Activated CD4-positive, alpha-beta T cell treated with anti-CD3 and anti-CD28 coated beads for 48 hours (primary cell): ENCODE measurements around the gene PLEKHH2.
"Not testable (repeated sequence)": the region's sequence is repeated elsewhere in the genome, so short reads cannot be mapped to it uniquely, and the experiment has no call there.

Experiments
- DNase-seq: peaks from one replicate; pipeline ENCODE4 v3.0.0-alpha.2; 2020

The PLEKHH2 gene

DNA sequence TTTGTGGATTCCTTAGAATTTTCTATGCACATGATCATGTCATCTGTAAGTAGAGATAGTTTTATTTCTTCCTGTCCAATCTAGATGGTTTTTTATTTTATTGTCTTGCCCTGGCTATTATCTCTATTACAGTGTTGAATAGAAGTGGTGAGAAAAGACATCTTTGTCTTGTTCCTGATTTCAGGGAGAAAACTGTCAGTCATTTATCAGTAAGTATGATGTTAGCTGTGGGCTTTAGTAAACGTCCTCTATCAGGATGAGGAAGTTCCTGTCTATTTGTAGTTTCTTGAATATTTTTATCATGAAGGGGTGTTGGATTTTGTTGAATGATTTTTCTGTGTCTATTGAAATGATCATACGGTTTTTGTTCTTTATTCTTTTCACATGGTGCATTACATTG is 5.3 kb downstream of the PLEKHH2 start:
- no peak for DNase-seq

DNA sequence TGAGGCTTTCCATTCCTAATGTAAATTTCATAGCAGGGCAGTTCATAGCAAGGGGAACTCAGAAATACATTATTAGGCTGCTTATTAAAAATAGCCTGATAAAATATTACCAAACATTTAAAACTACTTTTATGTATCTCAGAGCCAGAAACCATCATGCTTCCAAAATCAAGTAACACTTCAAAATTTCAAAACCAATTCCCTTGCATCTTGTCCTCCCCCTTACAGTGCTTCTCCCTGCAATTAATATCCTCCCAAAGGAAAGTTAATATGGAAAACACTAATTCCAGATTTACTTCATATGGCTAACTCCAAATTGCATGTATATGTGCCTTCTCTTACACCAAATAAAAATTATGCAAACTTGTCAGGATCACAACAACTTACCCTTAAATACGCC is 6.6 kb downstream of the PLEKHH2 start:
- DNase-seq = no peak

DNA sequence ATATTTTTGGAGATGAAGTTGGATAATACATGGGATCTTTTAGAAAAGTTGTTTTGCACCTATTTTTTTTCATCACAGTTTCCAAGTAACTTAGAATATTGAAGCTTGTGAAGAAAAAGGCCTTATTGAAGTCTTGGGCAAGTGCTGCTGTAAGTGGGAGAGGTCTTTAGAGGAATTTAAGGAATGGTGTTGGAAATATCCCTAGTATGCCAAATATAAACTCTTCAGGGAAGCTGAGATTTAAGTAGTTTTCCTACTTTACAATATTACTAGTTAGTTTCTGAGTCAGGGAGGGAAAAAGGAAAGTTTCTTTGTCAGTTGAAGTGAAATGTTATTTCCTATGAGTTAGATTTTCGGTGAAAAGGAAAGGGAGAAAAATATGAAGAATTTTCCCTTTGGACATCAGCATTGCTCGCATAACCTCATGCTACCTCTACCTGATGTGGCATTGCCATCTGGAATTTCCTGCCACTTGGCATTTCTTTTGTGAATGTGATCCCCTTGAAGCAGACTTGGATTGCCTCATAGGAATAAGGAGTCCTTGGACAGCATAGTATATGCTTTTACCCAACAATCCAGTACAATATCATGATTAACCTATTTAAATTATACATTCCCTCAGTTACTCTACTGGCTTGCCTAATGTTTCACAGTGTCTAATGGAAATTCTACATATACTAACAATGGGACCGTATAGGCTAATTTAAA is 12.1 kb downstream of the PLEKHH2 start:
- no peak for DNase-seq

DNA sequence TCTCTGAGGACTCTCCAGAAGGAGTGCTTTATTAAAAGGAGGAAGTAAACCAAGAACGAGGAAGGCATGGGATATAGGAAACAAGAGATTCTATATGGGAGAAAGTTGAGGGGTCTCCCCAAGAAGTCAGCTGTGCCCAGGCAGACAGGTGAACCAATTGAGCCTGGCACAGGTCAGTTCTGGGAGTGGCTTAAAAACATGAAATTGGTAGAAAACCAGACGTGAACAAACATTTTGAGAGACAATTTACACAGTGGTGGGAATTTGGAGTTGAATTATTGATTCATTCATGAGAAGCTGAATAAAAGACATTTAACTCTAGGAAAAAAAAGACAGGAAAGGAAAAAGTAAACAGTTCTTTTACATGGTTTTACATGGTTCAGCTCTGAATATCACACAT is 16.4 kb downstream of the PLEKHH2 start:
- DNase-seq = no peak

DNA sequence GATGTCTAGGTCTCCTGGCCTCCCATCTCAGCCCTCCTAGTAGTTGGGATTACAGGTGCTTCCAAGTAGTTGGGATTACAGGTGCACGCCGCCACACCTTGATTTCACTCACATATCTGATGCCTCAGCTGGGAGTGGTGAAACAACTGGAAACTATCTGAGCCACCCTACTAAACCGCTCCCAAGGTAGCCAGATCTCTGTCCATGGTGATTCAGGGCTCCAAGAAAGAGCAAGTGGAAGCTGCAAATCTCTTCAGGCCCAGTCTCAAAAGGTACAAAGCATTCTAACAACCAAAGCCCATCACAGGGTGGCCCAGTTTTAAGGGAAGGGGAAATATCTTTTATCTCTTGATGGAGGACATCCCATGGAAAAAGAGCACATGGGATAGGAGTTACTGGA is 20.2 kb downstream of the PLEKHH2 start:
- no peak for DNase-seq

DNA sequence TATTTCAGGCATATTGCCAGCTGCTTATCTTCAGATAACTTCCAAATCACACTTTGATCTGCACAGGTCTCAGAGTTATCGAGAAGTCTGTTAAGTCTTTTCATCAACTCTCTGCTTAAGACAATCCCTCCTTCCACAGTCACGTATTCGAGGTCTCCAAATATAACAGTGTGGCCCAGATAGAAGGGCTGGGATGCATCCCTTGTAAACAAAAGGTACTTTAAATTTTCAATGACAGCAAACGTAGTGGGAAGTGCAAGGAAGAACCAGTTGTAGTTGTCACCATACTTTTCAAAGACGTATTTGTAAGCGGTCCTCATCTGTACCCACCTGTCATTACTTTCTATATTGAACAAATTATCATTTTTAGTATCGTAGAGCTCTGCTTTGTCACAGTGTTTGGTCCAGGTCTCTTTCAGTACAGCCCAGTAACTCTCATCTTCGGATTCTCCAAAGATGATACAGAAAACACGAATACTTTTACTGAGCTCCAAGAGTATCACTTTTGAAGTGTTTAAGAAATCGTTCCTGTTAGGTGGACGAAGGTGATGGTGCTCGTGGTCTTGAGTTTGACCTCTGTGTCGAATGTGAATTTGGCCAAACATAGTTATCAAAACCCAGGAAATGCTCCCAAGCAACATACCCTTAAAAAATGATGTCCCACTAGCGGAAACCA is 38.7 kb downstream of the PLEKHH2 start:
- DNase-seq = no peak

DNA sequence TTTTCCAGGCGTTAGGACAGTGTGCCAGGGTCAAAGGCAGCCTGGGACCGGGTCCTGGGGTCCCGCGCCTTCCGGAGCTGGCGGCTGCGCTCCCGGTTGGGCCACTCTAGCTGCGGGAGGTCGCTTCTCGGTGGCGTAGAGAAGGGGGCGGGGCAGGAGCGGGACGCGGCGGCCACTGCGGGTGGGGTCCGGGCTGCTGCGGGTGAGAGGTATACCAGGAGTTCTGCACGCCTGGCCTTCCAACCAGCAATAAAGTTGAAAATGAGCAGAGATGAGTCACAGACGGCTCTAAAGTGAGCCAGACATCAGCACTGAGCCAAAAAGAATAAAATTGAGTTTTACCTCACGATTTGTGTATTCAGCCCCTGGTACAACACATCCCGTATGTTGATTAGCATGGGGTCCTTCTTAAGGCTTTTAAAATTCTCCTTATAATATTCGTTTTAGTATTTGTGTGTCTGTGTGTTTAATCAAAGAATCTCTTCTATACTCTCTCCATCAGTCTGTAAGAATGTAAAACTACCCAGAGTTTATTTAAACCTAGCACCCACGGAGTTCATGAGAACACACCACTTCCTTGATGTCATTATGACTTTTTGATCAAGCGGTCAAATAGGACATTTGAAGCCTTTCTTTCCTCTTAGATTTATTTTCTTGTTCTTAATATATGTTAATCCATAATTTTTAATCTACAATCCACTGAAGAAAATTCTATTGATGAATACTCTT is 39.4 kb downstream of the PLEKHH2 start, which contains the start of gene C1GALT1C1L:
TSS of gene C1GALT1C1L (minus strand) at position 108 of the 729 bp plus-strand sequence. CDS start at position 1, 107 bp downstream.
- DNase-seq = peak; percentile 55

DNA sequence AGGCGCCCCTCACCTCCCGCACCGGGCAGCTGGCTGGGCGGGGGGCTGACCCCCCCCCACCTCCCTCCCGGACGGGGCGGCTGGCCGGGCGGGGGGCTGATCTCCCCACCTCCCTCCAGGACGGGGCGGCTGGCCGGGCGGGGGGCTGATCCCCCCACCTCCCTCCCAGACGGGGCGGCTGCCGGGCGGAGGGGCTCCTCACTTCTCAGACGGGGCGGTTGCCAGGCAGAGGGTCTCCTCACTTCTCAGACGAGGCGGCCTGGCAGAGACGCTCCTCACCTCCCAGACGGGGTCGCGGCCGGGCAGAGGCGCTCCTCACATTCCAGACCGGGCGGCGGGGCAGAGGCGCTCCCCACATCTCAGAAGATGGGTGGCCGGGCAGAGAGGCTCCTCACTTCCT is 40.7 kb downstream of the PLEKHH2 start:
- not testable (repeated sequence) for DNase-seq

DNA sequence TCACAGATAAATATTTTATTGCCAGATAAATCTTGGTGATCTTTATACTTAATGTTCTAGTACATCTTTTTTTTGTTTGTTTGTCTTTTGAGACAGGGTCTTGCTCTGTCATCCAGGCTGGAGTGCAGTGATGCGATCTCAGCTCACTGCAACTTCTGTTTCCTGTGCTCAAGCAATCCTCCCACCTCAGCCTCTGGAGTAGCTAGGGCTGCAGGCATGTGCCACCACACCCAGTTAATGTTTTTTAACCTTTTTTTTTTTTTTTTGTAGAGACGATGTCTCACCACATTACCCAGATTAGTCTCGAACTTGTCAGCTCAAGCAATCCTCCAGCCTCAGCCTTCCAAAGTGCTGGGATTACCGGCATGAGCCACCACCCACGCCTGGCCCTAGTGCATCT is 48.3 kb downstream of the PLEKHH2 start:
- DNase-seq = no peak

DNA sequence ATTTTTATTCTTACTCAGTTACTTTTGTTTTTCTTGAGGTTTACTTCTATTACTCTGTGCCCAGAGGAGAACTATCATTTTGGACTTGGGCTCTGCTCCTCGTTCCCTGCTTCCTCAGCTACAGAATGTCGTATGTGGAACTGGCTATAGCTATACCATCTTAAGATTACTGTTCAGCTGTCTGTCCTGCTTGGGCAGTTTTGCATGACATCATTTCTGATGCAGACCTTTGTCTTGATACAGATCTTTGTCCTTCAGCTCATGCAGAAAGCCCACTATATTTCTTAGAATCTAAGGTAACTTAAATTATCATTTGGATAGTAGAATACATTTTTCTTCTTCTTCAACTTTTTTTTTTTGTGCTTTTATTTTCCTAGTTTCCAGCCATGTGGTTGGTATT is 52.9 kb downstream of the PLEKHH2 start:
- no peak for DNase-seq

DNA sequence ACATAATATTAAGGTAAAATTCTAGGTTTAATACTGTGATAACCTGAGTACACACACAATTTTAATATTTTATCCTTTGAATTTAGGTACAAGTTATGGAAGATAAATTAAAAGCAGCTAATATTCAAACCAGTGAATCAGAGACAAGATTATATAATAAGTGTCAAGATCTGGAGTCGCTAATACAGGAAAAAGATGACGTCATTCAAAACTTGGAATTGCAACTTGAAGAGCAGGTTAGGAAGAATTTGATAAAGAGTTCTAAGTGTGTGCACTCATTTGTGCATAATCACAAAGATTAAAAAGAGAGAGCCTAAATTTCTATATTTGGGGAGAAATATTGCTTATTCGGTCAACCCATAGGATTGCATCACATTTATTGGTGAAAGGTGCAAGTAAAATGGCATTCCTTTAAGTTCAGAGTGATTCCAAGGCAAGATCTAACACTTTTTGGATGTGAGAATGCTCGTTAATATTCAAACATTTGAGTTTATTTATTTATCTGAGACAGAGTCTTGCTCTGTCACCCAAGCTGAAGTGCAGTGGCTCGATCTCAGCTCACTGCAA is 55.5 kb downstream of the PLEKHH2 start:
- no peak for DNase-seq

DNA sequence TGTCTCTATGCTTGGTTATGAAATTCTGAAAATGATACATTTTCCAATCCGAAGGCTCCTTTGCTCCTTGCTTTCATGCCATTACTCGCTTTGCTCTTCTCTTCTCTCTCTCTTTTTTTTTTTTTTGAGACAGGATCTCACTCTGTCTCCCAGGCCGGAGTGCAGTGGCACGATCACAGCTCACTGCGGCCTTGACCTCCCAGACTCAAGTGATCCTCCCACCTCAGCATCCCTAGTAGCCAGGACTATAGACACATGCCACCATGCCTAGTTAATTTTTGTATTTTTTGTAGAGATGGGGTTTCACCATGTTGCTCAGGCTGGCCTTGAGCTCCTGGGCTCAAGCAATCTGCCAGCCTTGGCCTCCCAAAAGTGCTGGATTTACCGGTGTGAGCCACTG is 61.1 kb downstream of the PLEKHH2 start:
- not testable (repeated sequence) for DNase-seq

DNA sequence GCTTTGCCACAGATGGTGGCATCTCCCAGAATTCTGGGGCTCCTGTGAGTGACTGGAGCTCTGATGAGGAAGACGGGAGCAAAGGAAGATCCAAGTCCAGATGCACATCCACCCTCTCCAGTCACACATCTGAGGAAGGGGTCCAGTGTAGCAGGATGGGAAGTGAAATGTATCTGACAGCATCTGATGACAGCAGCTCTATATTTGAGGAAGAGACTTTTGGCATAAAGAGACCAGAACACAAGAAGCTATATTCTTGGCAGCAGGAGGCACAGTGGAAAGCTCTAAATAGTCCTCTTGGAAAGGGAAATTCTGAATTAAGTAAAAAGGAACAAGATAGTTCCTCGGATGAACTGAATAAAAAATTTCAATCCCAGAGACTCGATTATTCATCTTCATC is 62.7 kb downstream of the PLEKHH2 start:
- DNase-seq = no peak

DNA sequence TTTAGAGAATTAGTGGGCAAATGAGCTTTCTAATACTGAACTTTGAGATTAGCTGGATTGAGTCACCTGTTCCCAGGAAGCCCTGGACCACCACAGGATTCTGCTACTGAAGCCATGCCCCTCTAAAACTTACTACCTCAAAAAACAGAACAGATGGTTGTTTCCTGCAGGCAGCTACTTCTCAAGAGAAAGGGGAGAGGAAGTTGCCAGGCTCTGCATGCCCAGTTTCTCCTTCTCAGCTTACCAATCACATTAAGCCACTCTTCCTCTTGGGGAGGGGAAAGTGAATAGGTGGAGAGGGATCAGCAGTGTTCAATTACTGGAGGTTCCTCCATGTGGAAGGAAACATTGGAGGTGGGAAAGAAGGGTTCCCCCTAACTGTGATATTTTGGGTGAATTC is 64.1 kb downstream of the PLEKHH2 start:
- no peak for DNase-seq

DNA sequence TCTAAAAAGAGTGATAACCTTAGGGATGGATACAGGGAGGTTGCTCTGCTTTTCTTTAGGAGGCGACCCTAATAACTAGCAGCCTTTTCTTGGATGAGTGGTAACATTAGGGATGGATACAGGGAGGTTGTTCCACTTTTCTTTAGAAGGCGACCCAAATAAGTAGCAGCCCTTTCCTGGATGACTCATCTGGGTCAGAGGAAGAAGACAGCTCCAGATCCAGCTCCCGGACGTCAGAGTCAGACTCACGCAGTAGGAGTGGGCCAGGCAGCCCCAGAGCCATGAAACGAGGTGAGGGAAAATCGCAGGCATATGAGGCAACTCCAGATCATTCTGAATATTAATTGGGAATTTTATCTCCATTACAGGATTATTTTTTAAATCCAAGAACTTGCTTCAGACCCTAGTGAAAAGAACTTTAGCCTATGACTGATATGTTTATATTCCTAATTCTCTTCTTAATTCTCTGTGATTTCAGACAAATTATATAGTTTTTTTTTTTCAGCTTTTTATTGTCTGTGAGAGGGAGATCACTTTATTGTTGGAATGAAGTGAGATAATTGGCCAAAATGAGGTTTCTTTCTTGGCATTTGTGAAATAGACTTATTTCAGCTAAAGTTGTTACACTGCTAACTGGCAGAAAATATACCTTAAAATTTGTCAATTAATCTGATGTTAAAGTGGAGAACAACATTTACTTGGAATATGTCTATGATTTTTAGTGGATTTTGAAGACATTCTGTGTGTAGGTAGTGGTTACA is 70.4 kb downstream of the PLEKHH2 start:
- DNase-seq = no peak

DNA sequence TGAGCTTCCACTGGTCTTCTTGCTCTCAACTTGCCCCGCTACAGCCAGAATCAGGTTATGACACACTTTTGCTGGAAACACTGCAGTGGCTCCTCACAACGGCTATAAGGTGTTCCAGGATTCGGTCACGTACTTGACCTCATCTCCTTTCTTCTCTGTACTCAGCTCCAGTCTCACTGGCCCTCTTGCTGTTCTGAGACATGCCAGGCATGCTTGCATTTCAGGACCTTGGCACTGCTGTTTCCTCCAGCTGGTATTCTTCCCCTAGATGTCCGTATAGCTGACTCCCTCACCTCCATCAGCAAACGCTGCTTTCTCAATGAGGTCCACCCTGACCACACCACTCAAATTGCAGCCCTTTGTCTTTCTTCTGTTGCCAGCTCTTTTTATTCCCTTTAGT is 71.1 kb downstream of the PLEKHH2 start:
- DNase-seq = no peak

DNA sequence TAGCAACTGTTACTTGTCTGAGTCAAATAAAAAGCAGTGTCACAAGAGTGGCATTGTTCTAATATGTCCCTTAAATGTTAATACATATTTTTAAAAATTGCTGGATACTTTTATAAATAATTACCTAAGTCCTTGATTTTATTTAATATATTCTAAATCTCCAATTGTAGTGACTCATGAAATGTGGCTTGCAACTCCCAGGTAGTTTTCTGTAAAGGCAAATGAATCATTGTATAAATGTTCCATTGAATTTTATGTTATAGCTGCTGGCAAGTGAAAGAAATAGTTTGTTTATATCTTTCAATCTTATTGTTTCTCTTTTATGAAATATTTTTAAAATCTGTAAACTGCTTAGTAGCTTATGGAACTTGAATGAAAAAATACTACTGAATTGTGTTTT is 71.8 kb downstream of the PLEKHH2 start:
- DNase-seq = no peak

DNA sequence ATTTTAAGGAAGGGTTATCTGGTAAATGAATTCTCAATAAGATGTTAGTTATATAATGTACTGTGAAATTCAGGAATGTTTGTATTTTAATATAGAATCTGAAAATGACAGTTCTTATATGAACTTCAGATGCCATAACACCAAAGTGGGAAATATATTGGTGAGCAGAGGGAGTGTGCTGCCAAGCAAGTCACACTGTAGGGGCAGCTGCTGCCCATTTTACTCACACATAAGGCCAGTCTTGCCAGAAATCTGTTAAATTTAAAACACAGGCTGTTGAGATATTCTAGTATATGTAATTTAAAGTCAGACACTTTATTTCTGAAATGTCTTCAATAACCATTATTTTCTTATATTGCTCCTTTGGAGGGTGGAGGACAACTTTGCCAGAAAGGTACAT is 73.8 kb downstream of the PLEKHH2 start:
- DNase-seq = no peak

DNA sequence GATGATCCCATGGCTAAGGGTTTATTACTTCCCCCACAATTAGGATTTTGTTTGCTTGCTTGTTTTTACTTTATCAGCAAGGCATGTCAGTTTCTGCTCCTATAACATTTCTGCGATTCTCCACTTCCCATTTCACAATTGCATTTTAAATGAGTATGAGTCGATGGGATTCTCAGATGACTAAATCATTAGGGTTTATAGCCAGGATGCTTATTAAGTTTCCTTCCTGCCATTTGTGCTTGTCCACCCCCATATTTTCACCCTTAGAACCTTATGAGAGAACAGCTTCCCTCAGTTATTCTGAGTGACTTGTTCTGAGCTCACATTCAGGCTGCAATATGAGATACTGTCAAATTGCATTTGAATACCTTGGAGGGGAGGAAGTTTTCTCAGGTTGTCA is 77.1 kb downstream of the PLEKHH2 start:
- no peak for DNase-seq

DNA sequence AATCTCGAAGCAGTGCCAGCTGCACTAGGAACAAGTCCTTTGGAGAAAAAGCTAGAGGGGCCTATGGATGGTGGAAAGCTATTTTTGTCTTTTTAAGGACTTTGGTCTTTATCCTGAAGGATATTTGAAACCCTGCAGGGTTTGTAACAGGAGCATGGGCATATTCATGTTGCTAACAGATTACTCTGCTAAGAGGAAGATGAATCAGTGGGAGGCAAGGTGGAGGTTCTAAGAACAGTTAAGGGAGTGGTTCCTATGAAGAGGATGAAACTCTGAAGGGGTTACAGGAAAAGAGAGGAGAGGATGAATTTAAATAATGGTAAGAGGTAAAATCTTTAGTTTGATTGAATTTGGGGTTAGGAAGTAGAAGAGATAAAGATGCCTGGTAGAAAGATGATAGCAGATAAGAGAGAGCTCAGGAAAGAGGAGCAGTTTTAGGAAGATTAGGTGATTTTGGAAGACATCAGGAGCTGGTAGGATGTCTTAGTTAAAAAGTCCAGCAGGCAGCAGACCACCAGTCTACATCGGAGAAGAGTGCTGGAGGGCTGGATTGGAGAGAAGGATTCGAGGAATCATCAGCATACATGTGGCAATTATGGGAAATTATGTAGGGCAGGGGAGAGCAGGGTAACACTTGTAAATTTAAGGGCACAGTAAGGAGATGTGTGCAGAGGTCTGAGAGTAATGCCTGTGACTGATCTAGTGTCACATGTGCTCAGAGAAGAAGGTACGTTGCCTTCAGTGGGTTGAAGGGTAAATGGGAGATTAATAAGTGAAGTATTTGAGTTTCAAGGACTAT is 78.4 kb downstream of the PLEKHH2 start:
- DNase-seq = no peak

DNA sequence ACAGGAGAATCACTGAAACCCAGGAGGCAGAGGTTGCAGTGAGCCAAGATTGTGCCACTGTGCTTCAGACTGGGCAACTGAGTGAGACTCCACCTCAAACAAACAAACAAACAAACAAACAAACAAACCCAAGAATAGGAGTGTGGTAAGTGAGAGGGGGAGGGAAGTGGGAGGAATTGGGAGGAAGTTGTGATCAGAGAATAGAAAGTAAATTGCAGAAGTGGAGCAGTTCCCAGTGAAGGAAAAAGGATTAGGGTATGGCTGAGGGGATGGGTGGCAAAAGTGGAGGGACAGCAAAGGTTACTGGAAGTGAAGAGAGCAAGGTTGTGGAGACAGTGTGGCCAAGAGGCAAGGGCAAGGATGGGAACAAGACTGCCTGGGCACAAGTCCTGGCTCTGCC is 80.3 kb downstream of the PLEKHH2 start:
- no peak for DNase-seq

DNA sequence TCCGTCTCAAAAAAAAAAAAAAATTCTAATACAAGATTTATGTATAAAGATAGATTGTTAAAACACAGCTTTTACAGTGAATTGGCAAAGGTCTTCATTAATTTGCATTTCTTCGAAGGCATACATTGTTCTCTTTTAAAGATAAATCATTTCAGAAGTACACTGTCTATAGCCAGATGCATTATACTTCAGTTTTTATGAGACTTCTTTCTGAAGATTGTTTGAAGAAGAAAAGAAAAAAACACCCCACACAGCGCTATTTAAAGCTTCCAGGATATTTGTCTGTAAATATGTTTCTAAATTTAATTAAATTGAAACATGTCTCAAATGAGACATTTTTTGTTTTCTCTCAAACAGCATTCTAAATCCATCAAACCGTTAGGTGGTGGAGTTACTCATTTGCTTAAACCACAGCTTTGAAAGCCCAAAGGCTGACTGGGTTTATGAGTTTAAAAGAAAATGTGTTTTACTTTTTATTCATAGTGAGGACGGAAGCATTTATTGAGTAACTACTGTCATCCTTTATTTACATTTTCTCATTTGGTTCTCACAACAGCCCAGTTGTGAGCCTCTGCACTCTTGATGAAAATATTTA is 81.6 kb downstream of the PLEKHH2 start:
- DNase-seq = no peak
